HepG2 (cell line): Measurements from ENCODE around the gene GPR162. TPM values are rescaled to one million over a fixed set of nuclear protein-coding genes. Genes with fewer than 3 reads are reported as not detected.

Experiments
- CHCHD3 ChIP-seq: sonication (generic); formaldehyde crosslinking; IDR thresholded peaks from 2 replicates; pipeline ENCODE4 v1.8.0; 2022; ENCODE audit warnings: mild to moderate bottlenecking, missing genetic modification reagents, moderate library complexity
- CREB1 ChIP-seq, 2 experiments: fragments of 450-650 bp in 1 of 2; IDR thresholded peaks; 2 replicates each; pipeline ENCODE4 v1.6.1; 2016 to 2017; ENCODE audit warnings: control low read depth in 1 of 2, mild to moderate bottlenecking in 1 of 2, missing compliant biosample characterization in 1 of 2, missing genetic modification characterization in 1 of 2
- FOXC1 ChIP-seq: sonication (generic); formaldehyde crosslinking; IDR thresholded peaks from 2 replicates; pipeline ENCODE4 v1.8.0; 2022; ENCODE audit warnings: mild to moderate bottlenecking, missing genetic modification reagents, borderline replicate concordance
- HIVEP1 ChIP-seq: sonication (generic); formaldehyde crosslinking; IDR thresholded peaks from 2 replicates; pipeline ENCODE4 v1.4.0; 2020; ENCODE audit warnings: mild to moderate bottlenecking, missing genetic modification reagents
- HNRNPK ChIP-seq: fragments of 200-400 bp; formaldehyde crosslinking; IDR thresholded peaks from 2 replicates; pipeline ENCODE4 v1.6.1; 2018; ENCODE audit warnings: low read length, low read depth, moderate library complexity, mild to moderate bottlenecking; ENCODE audit not compliant: poor library complexity, severe bottlenecking
- MAFK ChIP-seq, 2 experiments: IDR thresholded peaks in 1 of 2; conservative IDR thresholded peaks in 1 of 2; 2 replicates each; pipeline ENCODE4 v1.6.1; 2011; ENCODE audit warnings: improper control_type of control experiment in 2 of 2, low read length in 2 of 2
- POLR2A ChIP-seq, 2 experiments: IDR thresholded peaks; 2 replicates each; pipeline ENCODE4 v1.6.1; 2011; ENCODE audit warnings: low read depth in 2 of 2, low read length in 2 of 2, mild to moderate bottlenecking in 1 of 2, moderate library complexity in 1 of 2; ENCODE audit not compliant: insufficient read depth in 1 of 2
- REL ChIP-seq: sonication (generic); formaldehyde crosslinking; conservative IDR thresholded peaks from 2 replicates; pipeline ENCODE4 v1.8.0; 2022; ENCODE audit warnings: mild to moderate bottlenecking, missing genetic modification reagents, moderate library complexity
- SCMH1 ChIP-seq: sonication (generic); formaldehyde crosslinking; IDR thresholded peaks from 2 replicates; pipeline ENCODE4 v1.9.0; 2021; ENCODE audit warnings: missing genetic modification reagents, mild to moderate bottlenecking, borderline replicate concordance
- SIN3A ChIP-seq: IDR thresholded peaks from 2 replicates; pipeline ENCODE4 v1.6.1; 2011; ENCODE audit warnings: low read depth, mild to moderate bottlenecking, control low read depth, low read length, borderline replicate concordance
- U2AF1 ChIP-seq: fragments of 200-400 bp; formaldehyde crosslinking; optimal IDR thresholded peaks from 2 replicates; pipeline ENCODE3; 2017; ENCODE audit warnings: mild to moderate bottlenecking, low read depth, low read length
- ZNF234 ChIP-seq: sonication (generic); formaldehyde crosslinking; conservative IDR thresholded peaks from 2 replicates; pipeline ENCODE4 v1.5.1; 2020; ENCODE audit warnings: mild to moderate bottlenecking, missing genetic modification reagents
- ZNF546 ChIP-seq: sonication (generic); formaldehyde crosslinking; conservative IDR thresholded peaks from 2 replicates; pipeline ENCODE4 v1.8.1; 2023; ENCODE audit warnings: mild to moderate bottlenecking, missing genetic modification reagents
- ZNF570 ChIP-seq: sonication (generic); formaldehyde crosslinking; IDR thresholded peaks from 2 replicates; pipeline ENCODE4 v1.4.0; 2020; ENCODE audit warnings: mild to moderate bottlenecking, missing genetic modification reagents, borderline replicate concordance
- ZNF773 ChIP-seq: sonication (generic); formaldehyde crosslinking; IDR thresholded peaks from 2 replicates; pipeline ENCODE4 v1.4.0; 2020; ENCODE audit warnings: missing genetic modification reagents, borderline replicate concordance
- ZNF781 ChIP-seq: sonication (generic); formaldehyde crosslinking; IDR thresholded peaks from 2 replicates; pipeline ENCODE4 v1.5.1; 2020; ENCODE audit warnings: borderline replicate concordance, mild to moderate bottlenecking, missing genetic modification reagents; ENCODE audit errors: not compliant biosample characterization
- polyA plus RNA-seq, 8 experiments: library from polyadenylated mRNA; depleted of rRNA in 3 of 8; stranded (reverse) in 7 of 8; unstranded in 1 of 8; fragments of >200 nt; fragmentation: Illumina TruSeq in 4 of 8; extraction: Trizol in 4 of 8; gene quantifications; 2 replicates each; pipeline versions ENCODE4 v1.2.1 to v1.2.3, GENCODE V29; 2011 to 2016; ENCODE audit warnings: low read depth in 4 of 8, missing spikeins in 1 of 8, mixed read lengths in 1 of 8; ENCODE audit not compliant: insufficient read depth in 1 of 8
- total RNA-seq, 5 experiments: library from RNA; depleted of rRNA; stranded (reverse); fragments of >200 nt; fragmentation: Illumina TruSeq; extraction: Trizol; gene quantifications; 2 replicates each; pipeline ENCODE4 v1.2.3, GENCODE V29; 2016; ENCODE audit warnings: low read depth in 1 of 5
- TF ChIP-seq, protein P1 (sequence below): sonication (generic); formaldehyde crosslinking; IDR thresholded peaks from 2 replicates; pipeline ENCODE4 v1.8.1; 2023; ENCODE audit warnings: mild to moderate bottlenecking, inconsistent platforms, moderate library complexity, missing genetic modification reagents, borderline replicate concordance
- TF ChIP-seq, protein P2 (sequence below): sonication (generic); formaldehyde crosslinking; IDR thresholded peaks from 2 replicates; pipeline ENCODE4 v1.5.0; 2020; ENCODE audit warnings: missing genetic modification reagents, mild to moderate bottlenecking, borderline replicate concordance
- TF ChIP-seq, protein P3 (sequence below): sonication (generic); formaldehyde crosslinking; IDR thresholded peaks from 2 replicates; pipeline ENCODE4 v1.4.0; 2020; ENCODE audit warnings: missing genetic modification reagents
- TF ChIP-seq, protein P4 (sequence below): sonication (generic); formaldehyde crosslinking; IDR thresholded peaks from 2 replicates; pipeline ENCODE4 v1.5.0; 2020; ENCODE audit warnings: missing genetic modification reagents
- TF ChIP-seq, protein P5 (sequence below): sonication (generic); formaldehyde crosslinking; IDR thresholded peaks from 2 replicates; pipeline ENCODE4 v1.4.0; 2020; ENCODE audit warnings: mild to moderate bottlenecking, low read depth, missing genetic modification reagents
- TF ChIP-seq, protein P6 (sequence below): sonication (generic); formaldehyde crosslinking; IDR thresholded peaks from 2 replicates; pipeline ENCODE4 v1.8.0; 2022; ENCODE audit warnings: missing genetic modification reagents, low read depth, mild to moderate bottlenecking, borderline replicate concordance

GPR162 gene
- total and polyA plus RNA-seq, 2 of the 13 experiments (the other 11 are each of a cell fraction or from before 2014, with no cell fraction given): 0.08 TPM; not detected in 1

DNA sequence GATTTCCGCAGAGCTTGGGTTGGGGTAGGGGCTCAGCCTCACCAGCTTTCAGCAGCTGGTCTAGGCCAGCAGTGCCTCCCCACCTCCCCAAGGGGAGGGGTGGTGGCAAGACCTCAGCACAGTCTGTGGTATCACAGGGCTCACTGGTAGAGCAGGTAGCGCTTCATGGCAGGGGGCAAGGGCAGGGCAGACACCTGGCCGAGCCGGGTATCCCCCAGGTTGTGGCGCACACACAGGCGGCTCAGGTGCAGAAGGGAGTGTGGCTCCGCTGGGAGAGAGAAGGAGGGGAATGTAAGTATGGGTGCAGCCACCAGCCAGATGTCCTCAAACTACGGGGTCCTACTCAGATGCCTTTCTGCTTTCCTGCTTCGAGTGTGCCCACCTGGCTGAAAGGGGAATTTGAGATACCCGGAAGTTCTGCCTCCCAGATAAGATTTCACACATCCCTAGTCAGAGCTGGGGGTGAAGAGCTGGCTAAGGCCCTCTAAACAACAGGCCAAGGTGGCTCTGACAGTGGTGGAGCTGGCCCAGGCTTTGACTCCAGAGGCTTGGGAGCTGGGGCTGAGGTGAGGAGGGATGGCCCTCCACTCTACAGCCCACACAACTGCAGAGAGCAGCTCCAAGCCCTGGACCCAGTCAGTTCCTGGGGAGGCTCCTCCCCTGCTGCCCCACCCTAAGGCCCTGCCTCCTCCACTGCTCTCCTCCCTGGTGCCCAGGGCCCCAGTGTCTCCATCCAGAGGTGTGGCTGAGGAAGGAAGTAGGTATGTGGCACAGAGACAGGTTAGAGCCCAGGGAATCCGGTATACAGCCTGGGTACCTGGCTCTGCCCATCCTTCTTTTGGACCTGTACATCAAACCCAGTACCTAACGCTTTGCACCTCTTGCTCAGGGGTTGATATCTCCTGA is 49.7 kb downstream of the GPR162 start (continued):
- TF ChIP-seq, protein P1, sequence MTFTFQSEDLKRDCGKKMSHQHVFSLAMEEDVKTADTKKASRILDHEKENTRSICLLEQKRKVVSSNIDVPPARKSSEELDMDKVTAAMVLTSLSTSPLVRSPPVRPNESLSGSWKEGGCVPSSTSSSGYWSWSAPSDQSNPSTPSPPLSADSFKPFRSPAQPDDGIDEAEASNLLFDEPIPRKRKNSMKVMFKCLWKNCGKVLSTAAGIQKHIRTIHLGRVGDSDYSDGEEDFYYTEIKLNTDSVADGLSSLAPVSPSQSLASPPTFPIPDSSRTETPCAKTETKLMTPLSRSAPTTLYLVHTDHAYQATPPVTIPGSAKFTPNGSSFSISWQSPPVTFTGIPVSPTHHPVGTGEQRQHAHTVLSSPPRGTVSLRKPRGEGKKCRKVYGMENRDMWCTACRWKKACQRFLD (CRISPR knock-in tag): no peak
- TF ChIP-seq HIVEP1 (CRISPR knock-in tag): peak; percentile 21; the same call in 1 of the 2 replicates
- TF ChIP-seq ZNF781 (CRISPR knock-in tag): no peak
- TF ChIP-seq, protein P2, sequence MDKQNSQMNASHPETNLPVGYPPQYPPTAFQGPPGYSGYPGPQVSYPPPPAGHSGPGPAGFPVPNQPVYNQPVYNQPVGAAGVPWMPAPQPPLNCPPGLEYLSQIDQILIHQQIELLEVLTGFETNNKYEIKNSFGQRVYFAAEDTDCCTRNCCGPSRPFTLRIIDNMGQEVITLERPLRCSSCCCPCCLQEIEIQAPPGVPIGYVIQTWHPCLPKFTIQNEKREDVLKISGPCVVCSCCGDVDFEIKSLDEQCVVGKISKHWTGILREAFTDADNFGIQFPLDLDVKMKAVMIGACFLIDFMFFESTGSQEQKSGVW (CRISPR knock-in tag): no peak
- TF ChIP-seq, protein P3, sequence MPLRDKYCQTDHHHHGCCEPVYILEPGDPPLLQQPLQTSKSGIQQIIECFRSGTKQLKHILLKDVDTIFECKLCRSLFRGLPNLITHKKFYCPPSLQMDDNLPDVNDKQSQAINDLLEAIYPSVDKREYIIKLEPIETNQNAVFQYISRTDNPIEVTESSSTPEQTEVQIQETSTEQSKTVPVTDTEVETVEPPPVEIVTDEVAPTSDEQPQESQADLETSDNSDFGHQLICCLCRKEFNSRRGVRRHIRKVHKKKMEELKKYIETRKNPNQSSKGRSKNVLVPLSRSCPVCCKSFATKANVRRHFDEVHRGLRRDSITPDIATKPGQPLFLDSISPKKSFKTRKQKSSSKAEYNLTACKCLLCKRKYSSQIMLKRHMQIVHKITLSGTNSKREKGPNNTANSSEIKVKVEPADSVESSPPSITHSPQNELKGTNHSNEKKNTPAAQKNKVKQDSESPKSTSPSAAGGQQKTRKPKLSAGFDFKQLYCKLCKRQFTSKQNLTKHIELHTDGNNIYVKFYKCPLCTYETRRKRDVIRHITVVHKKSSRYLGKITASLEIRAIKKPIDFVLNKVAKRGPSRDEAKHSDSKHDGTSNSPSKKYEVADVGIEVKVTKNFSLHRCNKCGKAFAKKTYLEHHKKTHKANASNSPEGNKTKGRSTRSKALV (CRISPR knock-in tag): no peak
- TF ChIP-seq FOXC1: no peak
- TF ChIP-seq ZNF570 (CRISPR knock-in tag): no peak
- no peak for TF ChIP-seq SCMH1 (CRISPR knock-in tag)
- TF ChIP-seq, protein P4, sequence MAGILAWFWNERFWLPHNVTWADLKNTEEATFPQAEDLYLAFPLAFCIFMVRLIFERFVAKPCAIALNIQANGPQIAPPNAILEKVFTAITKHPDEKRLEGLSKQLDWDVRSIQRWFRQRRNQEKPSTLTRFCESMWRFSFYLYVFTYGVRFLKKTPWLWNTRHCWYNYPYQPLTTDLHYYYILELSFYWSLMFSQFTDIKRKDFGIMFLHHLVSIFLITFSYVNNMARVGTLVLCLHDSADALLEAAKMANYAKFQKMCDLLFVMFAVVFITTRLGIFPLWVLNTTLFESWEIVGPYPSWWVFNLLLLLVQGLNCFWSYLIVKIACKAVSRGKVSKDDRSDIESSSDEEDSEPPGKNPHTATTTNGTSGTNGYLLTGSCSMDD (CRISPR knock-in tag): no peak
- TF ChIP-seq MAFK (conservative IDR thresholded peaks at IDR 0.05 in 1 of 2, IDR thresholded peaks at IDR 0.05 in 1 of 2; ENCODE audit: low read length in 2 of 2): no peak
- no peak for TF ChIP-seq ZNF234 (CRISPR knock-in tag)
- no peak for TF ChIP-seq REL (CRISPR knock-in tag)
- TF ChIP-seq, protein P5, sequence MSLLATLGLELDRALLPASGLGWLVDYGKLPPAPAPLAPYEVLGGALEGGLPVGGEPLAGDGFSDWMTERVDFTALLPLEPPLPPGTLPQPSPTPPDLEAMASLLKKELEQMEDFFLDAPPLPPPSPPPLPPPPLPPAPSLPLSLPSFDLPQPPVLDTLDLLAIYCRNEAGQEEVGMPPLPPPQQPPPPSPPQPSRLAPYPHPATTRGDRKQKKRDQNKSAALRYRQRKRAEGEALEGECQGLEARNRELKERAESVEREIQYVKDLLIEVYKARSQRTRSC (CRISPR knock-in tag): no peak
- TF ChIP-seq, protein P6, sequence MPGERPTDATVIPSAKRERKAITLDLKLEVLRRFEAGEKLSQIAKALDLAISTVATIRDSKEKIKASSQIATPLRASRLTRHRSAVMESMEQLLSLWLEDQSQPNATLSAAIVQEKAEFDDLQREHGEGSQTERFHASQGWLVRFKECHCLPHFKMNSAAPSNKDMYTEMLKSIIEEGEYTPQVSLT (CRISPR knock-in tag): no peak
- TF ChIP-seq CREB1 (IDR thresholded peaks at IDR 0.05): no peak
- TF ChIP-seq CREB1 (CRISPR knock-in tag; IDR thresholded peaks at IDR 0.05): no peak
- no peak for TF ChIP-seq U2AF1
- TF ChIP-seq SIN3A: no peak
- TF ChIP-seq CHCHD3 (CRISPR knock-in tag): no peak
- TF ChIP-seq HNRNPK: no peak
- TF ChIP-seq POLR2A (IDR thresholded peaks at IDR 0.05; ENCODE audit: insufficient read depth in 1 of 2, low read depth in 2 of 2, low read length in 2 of 2): peak in 1 of 2 experiments; percentile 41; a peak in 2 of 4 replicates
- no peak for TF ChIP-seq ZNF773
- no peak for TF ChIP-seq ZNF546 (CRISPR knock-in tag)
